B cell (primary cell): ENCODE data around the gene PRDM5. TPM values are rescaled to one million over a fixed set of nuclear protein-coding genes. Genes with fewer than 3 reads are reported as not detected.

Experiments
- ATAC-seq: fragments of 200-7000 bp; cut with Tn5 transposase; one replicate; pipeline ENCODE4 v1.10.0; 2021; ENCODE audit warnings: low read depth, mild to moderate bottlenecking, moderate number of reproducible peaks, moderate library complexity
- CTCF ChIA-PET: fragments of 350-600 bp; sonication (Branson Sonifier 250); formaldehyde crosslinking; loops from one replicate; lab custom pipeline; 2021; ENCODE audit warnings: antibody characterized with exemption, inconsistent platforms; lab: Charles Lee
- POLR2A ChIA-PET: fragments of 350-600 bp; sonication (Branson Sonifier 250); formaldehyde crosslinking; loops from one replicate; lab custom pipeline; 2021; ENCODE audit warnings: antibody characterized with exemption; lab: Charles Lee
- DNase-seq: peaks from one replicate; pipeline ENCODE4 v3.0.0; 2013
- H2AFZ ChIP-seq: 2 replicates; pipeline ENCODE4 v1.6.1; 2012; ENCODE audit warnings: mild to moderate bottlenecking, low read depth, low read length; ENCODE audit not compliant: insufficient read depth, poor library complexity, severe bottlenecking
- H3K27ac ChIP-seq, 2 donors: 1 replicate in 1 of 2; 2 replicates in 1 of 2; pipeline ENCODE4 v1.5.1; 2012 to 2013; ENCODE audit warnings: low read length in 2 of 2, mild to moderate bottlenecking in 2 of 2, moderate library complexity in 1 of 2
- H3K27me3 ChIP-seq, 4 experiments: fragments of 200-600 bp in 1 of 4; sonication (generic) in 1 of 4; replicated peaks in 1 of 4; 1 replicate in 2 of 4; 2 replicates in 2 of 4; pipeline versions ENCODE4 v1.6.1 to v1.7.0; 2013 to 2016; ENCODE audit warnings: low read length in 3 of 4, mild to moderate bottlenecking in 2 of 4, mixed read lengths in 1 of 4, moderate library complexity in 1 of 4; ENCODE audit not compliant: insufficient read depth in 4 of 4, control insufficient read depth in 3 of 4; ENCODE audit errors: control extremely low read depth in 1 of 4
- H3K36me3 ChIP-seq, 2 experiments: replicated peaks in 1 of 2; 1 replicate in 1 of 2; 2 replicates in 1 of 2; pipeline versions ENCODE4 v1.6.1 to v1.7.1; 2013; ENCODE audit warnings: low read length in 1 of 2; ENCODE audit not compliant: insufficient read depth in 2 of 2, control insufficient read depth in 1 of 2; ENCODE audit errors: control extremely low read depth in 1 of 2, extremely low read depth in 1 of 2
- H3K4me1 ChIP-seq, 2 donors: fragments of 200-600 bp in 1 of 2; sonication (generic) in 1 of 2; 1 replicate in 1 of 2; 2 replicates in 1 of 2; pipeline versions ENCODE4 v1.5.1 to v1.6.1; 2013 to 2017; ENCODE audit warnings: low read length in 2 of 2; ENCODE audit not compliant: control insufficient read depth in 2 of 2, insufficient read depth in 2 of 2
- H3K4me2 ChIP-seq: replicated peaks from 2 replicates; pipeline ENCODE3; 2012; ENCODE audit warnings: mild to moderate bottlenecking, low read depth, low read length; ENCODE audit not compliant: poor library complexity, severe bottlenecking
- H3K4me3 ChIP-seq, 5 experiments: fragments of 200-600 bp in 1 of 5; sonication (generic) in 1 of 5; 1 replicate in 3 of 5; 2 replicates in 2 of 5; pipeline versions ENCODE4 v1.5.1 to v1.7.0; 2011 to 2016; ENCODE audit warnings: low read length in 4 of 5, mild to moderate bottlenecking in 4 of 5, low read depth in 2 of 5, control low read depth in 1 of 5, moderate library complexity in 1 of 5; ENCODE audit not compliant: insufficient read depth in 1 of 5; ENCODE audit errors: control extremely low read depth in 1 of 5, extremely low read depth in 1 of 5
- H3K79me2 ChIP-seq: fragments of 200-600 bp; sonication (generic); one replicate; pipeline ENCODE4 v1.6.0; 2016; ENCODE audit warnings: low read length; ENCODE audit not compliant: control insufficient read depth, insufficient read depth
- H3K9ac ChIP-seq: fragments of 200-600 bp; sonication (generic); 2 replicates; pipeline ENCODE4 v1.6.1; 2017; ENCODE audit warnings: mild to moderate bottlenecking, low read length, moderate library complexity
- H3K9me3 ChIP-seq, 3 donors: one replicate each; pipeline versions ENCODE4 v1.6.1 to v1.7.1; 2013; ENCODE audit warnings: low read length in 2 of 3; ENCODE audit not compliant: control insufficient read depth in 2 of 3, insufficient read depth in 1 of 3; ENCODE audit errors: control extremely low read depth in 1 of 3
- H4K20me1 ChIP-seq: 2 replicates; pipeline ENCODE4 v1.6.0; 2012; ENCODE audit warnings: mild to moderate bottlenecking, low read length; ENCODE audit not compliant: insufficient read depth, control insufficient read depth, poor library complexity, severe bottlenecking
- H3K27ac Mint-ChIP-seq: one replicate; pipeline ENCODE4 v1.8.0; 2021; ENCODE audit warnings: mixed read lengths
- H3K27me3 Mint-ChIP-seq: one replicate; pipeline ENCODE4 v1.8.0; 2021; ENCODE audit warnings: mixed read lengths
- H3K4me1 Mint-ChIP-seq: one replicate; pipeline ENCODE4 v1.8.0; 2021; ENCODE audit warnings: mixed read lengths
- H3K4me3 Mint-ChIP-seq: one replicate; pipeline ENCODE4 v1.8.0; 2021; ENCODE audit warnings: mixed read lengths
- H3K9me3 Mint-ChIP-seq: one replicate; pipeline ENCODE4 v1.8.0; 2022; ENCODE audit warnings: mixed read lengths; ENCODE audit not compliant: insufficient read depth
- EZH2 ChIP-seq: IDR thresholded peaks from 2 replicates; pipeline ENCODE4 v1.6.1; 2012; ENCODE audit warnings: borderline replicate concordance, low read depth, mild to moderate bottlenecking, moderate library complexity, low read length; ENCODE audit not compliant: insufficient read depth, poor library complexity, severe bottlenecking
- WGBS: methylation state at CpG from one replicate; pipeline ENCODE4 v1.1.5; 2013; ENCODE audit warnings: missing lambda C conversion rate; ENCODE audit not compliant: insufficient coverage; 5-methylcytosine and 5-hydroxymethylcytosine counted together
- intact Hi-C: fragments of 100-400 bp; cut with micrococcal nuclease; formaldehyde crosslinking; loops from one replicate; pipeline ENCODE4 v1.10.0; 2022
- polyA plus RNA-seq: library from polyadenylated mRNA; depleted of rRNA; stranded (reverse); fragments of >200 nt; gene quantifications from 2 replicates; pipeline ENCODE4 v1.2.3, GENCODE V29; 2012
- total RNA-seq, 2 donors: library from RNA; stranded (reverse); fragments of 120-200 nt in 1 of 2; gene quantifications; 1 replicate in 1 of 2; 2 replicates in 1 of 2; pipeline versions ENCODE4 v1.2.3 to v1.2.4, GENCODE V29; 2013 to 2022
- TF ChIP-seq, protein P1 (sequence below): fragments of 200-600 bp; IDR thresholded peaks from one replicate; pipeline ENCODE4 v1.8.0; 2022; ENCODE audit warnings: antibody characterized with exemption, mild to moderate bottlenecking

The PRDM5 gene
- total and polyA plus RNA-seq, 2 donors (not counting 1 experiment from before 2014, with no cell fraction given), result not detected

DNA sequence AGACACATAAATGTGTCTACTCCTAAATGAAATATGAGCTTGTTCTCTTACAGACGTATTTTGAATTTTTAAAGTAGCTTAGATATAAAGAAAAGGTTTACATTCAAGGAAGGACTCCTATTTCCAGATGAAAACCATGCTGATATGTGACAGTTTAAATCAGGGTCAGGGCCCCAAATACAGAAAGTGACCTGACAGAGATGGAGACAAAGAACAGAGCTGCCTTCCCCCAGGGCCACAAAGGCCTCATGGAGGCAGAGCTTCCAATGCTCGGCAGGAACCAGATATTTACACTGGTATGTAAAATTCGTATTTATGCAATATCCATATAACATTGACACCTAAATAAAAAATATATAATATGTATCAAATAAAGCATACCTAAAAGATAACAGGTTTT, 124.0 kb downstream of the PRDM5 start:
- CTCF ChIA-PET, result no interaction called here
- TF ChIP-seq EZH2, result no peak
- TF ChIP-seq, protein P1, sequence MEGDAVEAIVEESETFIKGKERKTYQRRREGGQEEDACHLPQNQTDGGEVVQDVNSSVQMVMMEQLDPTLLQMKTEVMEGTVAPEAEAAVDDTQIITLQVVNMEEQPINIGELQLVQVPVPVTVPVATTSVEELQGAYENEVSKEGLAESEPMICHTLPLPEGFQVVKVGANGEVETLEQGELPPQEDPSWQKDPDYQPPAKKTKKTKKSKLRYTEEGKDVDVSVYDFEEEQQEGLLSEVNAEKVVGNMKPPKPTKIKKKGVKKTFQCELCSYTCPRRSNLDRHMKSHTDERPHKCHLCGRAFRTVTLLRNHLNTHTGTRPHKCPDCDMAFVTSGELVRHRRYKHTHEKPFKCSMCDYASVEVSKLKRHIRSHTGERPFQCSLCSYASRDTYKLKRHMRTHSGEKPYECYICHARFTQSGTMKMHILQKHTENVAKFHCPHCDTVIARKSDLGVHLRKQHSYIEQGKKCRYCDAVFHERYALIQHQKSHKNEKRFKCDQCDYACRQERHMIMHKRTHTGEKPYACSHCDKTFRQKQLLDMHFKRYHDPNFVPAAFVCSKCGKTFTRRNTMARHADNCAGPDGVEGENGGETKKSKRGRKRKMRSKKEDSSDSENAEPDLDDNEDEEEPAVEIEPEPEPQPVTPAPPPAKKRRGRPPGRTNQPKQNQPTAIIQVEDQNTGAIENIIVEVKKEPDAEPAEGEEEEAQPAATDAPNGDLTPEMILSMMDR, result no peak
- Mint-ChIP-seq H3K9me3 (no peaks in the 10 kb centered on the region), H3K27ac (no peak overlapping the region), H3K4me3 (no peak overlapping the region), H3K4me1 (no peaks in the 10 kb centered on the region), H3K27me3 (no peaks in the 10 kb centered on the region)
- ATAC-seq (no peak), DNase-seq (no peak)
- no peak overlapping the region for H3K27ac ChIP-seq
- no peaks in the 10 kb centered on the region for H4K20me1 ChIP-seq
- H3K27me3 ChIP-seq, result no peaks in the 10 kb centered on the region
- POLR2A ChIA-PET, result no interaction called here
- H3K4me1 ChIP-seq, result no peaks in the 10 kb centered on the region
- H3K79me2 ChIP-seq, result no peaks in the 10 kb centered on the region
- no peak overlapping the region for H3K4me2 ChIP-seq
- peaks cover 0 to 3% (median 0%) of the 10 kb centered on the region in 3 donors for H3K9me3 ChIP-seq
- intact Hi-C loops, result no loop called here
- H3K36me3 ChIP-seq, result no peaks in the 10 kb centered on the region
- H3K9ac ChIP-seq, result no peak overlapping the region
- no CpG with 5 or more reads among the region's 3 CpGs for WGBS
- no peak overlapping the region for H2AFZ ChIP-seq
- H3K4me3 ChIP-seq, result no peak overlapping the region

DNA sequence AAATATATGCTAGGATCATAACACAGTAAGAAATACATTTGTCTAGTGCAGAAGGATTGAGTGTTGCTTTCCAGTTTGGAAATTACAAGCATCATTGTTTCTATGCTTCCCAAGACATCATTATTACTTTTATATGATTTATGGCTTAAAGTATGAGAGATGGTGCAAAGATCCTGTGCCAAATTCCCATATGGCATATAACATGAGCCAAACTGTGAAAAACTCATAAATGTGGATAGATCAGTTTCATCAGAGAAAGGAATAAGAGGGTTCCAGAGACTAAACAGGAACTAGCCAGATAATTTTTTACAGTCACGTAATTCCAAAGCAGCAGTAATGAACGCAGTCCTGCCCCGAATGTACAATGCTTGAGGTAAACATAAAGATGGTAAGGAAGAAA, 126.3 kb downstream of the PRDM5 start:
- CTCF ChIA-PET, result no interaction called here

More for the DNA sequence above, 126.3 kb downstream of the PRDM5 start:
- whole genome bisulfite sequencing, result no CpG with 5 or more reads among the region's 3 CpGs
- Histone ChIP-seq H4K20me1 (no peaks in the 10 kb centered on the region), H3K4me1 (no peaks in the 10 kb centered on the region), H3K36me3 (no peaks in the 10 kb centered on the region), H3K4me2 (no peak overlapping the region), H3K79me2 (no peaks in the 10 kb centered on the region), H3K9me3 (peaks cover 0 to 2% (median 0%) of the 10 kb centered on the region in 3 donors), H3K27me3 (no peaks in the 10 kb centered on the region), H3K4me3 (no peak overlapping the region), H3K27ac (no peak overlapping the region), H3K9ac (no peak overlapping the region), H2AFZ (no peak overlapping the region)
- POLR2A ChIA-PET, result no interaction called here
- H3K9me3 Mint-ChIP-seq, result no peaks in the 10 kb centered on the region
- H3K27me3 Mint-ChIP-seq, result no peaks in the 10 kb centered on the region
- H3K4me1 Mint-ChIP-seq, result no peaks in the 10 kb centered on the region
- ATAC-seq (no peak), DNase-seq (no peak)
- no peak overlapping the region for H3K4me3 Mint-ChIP-seq
- TF ChIP-seq EZH2, result no peak
- TF ChIP-seq, protein P1, result no peak
- intact Hi-C loops, result no loop called here
- H3K27ac Mint-ChIP-seq, result no peak overlapping the region
